Heart left ventricle (tissue), 16 donors: ENCODE data around the gene SNCG. TPM values are rescaled to one million over a fixed set of nuclear protein-coding genes. Genes with fewer than 3 reads are reported as not detected.
"Not testable (repeated sequence)": the region's sequence is repeated elsewhere in the genome, so short reads cannot be mapped to it uniquely, and the experiment has no call there.

ENCODE experiments used
- ATAC-seq, 4 donors: fragments of 200-7000 bp; cut with Tn5 transposase; one replicate each; pipeline ENCODE4 v1.9.1; 2020 to 2022; ENCODE audit warnings: moderate library complexity in 4 of 4, mild to moderate bottlenecking in 3 of 4, moderate number of reproducible peaks in 1 of 4
- DNase-seq, 5 donors: peaks; one replicate each; pipeline ENCODE4 v3.0.0-alpha.2; 2020
- H3K27ac ChIP-seq, 12 donors: fragments of 200-600 bp; sonication (generic) in 4 of 12; one replicate each; pipeline versions ENCODE4 v1.5.0 to v1.8.0; 2016 to 2022; ENCODE audit warnings: mild to moderate bottlenecking in 2 of 12
- H3K27me3 ChIP-seq, 9 donors: fragments of 200-600 bp; sonication (generic) in 2 of 9; one replicate each; pipeline versions ENCODE4 v1.5.1 to v1.8.0; 2016 to 2022; ENCODE audit warnings: mild to moderate bottlenecking in 3 of 9
- H3K36me3 ChIP-seq, 9 donors: fragments of 200-600 bp; sonication (generic) in 2 of 9; one replicate each; pipeline versions ENCODE4 v1.5.0 to v1.8.0; 2018 to 2022; ENCODE audit warnings: mild to moderate bottlenecking in 2 of 9
- H3K4me1 ChIP-seq, 12 donors: fragments of 200-600 bp; sonication (generic) in 4 of 12; one replicate each; pipeline versions ENCODE4 v1.5.0 to v1.8.0; 2016 to 2022; ENCODE audit warnings: mild to moderate bottlenecking in 3 of 12
- H3K4me3 ChIP-seq, 12 donors: fragments of 200-600 bp; sonication (generic) in 4 of 12; one replicate each; pipeline versions ENCODE4 v1.5.0 to v1.8.0; 2017 to 2022; ENCODE audit warnings: mild to moderate bottlenecking in 9 of 12, moderate library complexity in 4 of 12
- H3K9me3 ChIP-seq, 12 donors: fragments of 200-600 bp; sonication (generic) in 4 of 12; one replicate each; pipeline versions ENCODE4 v1.5.0 to v1.8.0; 2016 to 2022; ENCODE audit warnings: mild to moderate bottlenecking in 1 of 12
- CTCF ChIP-seq, 12 donors: fragments of 200-600 bp; sonication (generic) in 4 of 12; IDR thresholded peaks; one replicate each; pipeline versions ENCODE4 v1.5.0 to v1.8.0; 2018 to 2022; ENCODE audit warnings: antibody characterized with exemption in 12 of 12, mild to moderate bottlenecking in 5 of 12
- POLR2A ChIP-seq, 2 donors: fragments of 450-650 bp; IDR thresholded peaks; one replicate each; pipeline ENCODE4 v1.6.1; 2017; ENCODE audit warnings: antibody characterized with exemption in 2 of 2, mild to moderate bottlenecking in 2 of 2, moderate library complexity in 2 of 2
- WGBS, 4 donors: extraction: QIAGEN DNeasy Blood & Tissue Kit in 2 of 4; methylation state at CpG; one replicate each; pipeline versions ENCODE4 v1.1.5 to v1.1.7; 2013 to 2018; 5-methylcytosine and 5-hydroxymethylcytosine counted together
- intact Hi-C, 10 donors: fragments of 100-400 bp; cut with DNase I; formaldehyde crosslinking; loops; one replicate each; pipeline versions ENCODE4 v1.11.1 to v1.14.2; 2022
- polyA plus RNA-seq, 2 donors: library from polyadenylated mRNA; stranded (reverse); fragments of 200-250 nt; gene quantifications; one replicate each; pipeline ENCODE4 v1.2.3, GENCODE V29; 2013
- total RNA-seq, 9 donors: library from RNA; depleted of rRNA in 2 of 9; stranded (reverse); fragments of >200 nt in 2 of 9; fragmentation: NEBNext Ultra II Directional in 3 of 9; extraction: Animal tissue kit (Norgen Biotek cat#: 25700) in 3 of 9; gene quantifications; one replicate each; pipeline versions ENCODE4 v1.1.0 to v1.2.4, GENCODE V29; 2016 to 2023
- donor health status: ischemic (EF 13 %, LVEDD 7.1; RV severe dilation, severe dysfunction).
- donor health status: healthy with polysubstance abuse.
- donor health status: DM: no; HTN: yes; CAD: no.
- donor health status: DM: no; HTN: no; CAD: no.
- donor health status: ischemic (EF 25% LVEDD 6.9; RV normal size, moderate dysfunction).
- donor health status: ischemic (EF 25% LVEDD 5.7; RV mildly dilated, moderate dysfunction).
- donor health status: healthy.
- donor health status: DM: yes; HTN: yes; CAD: no.
- donor health status: ischemic (EF 35%, LVEDD 5.7; RV mildly dilated, moderate dysfunction).
- donor health status: nonischemic (EF 11% LVEDD 7.7; RV severe dilation, severe dysfunction).
- donor health status: DM: yes; HTN: yes; CAD: no.
- donor health status: PGD.
- donor health status: ischemic (EF 29% LVEDD 5.4; RV normal size, mild dysfunction).
- donor health status: nonischemic (EF 23%, LVEDD 6.1; RV moderate dilation, normal function).

SNCG gene
- total and polyA plus RNA-seq, 11 donors = 8.2 to 44.7 (median 18.5) TPM

- no peaks in the 10 kb centered on the region for H3K9me3 ChIP-seq
- H3K27me3 ChIP-seq = no peaks in the 10 kb centered on the region
- intact Hi-C loops = loop anchor here in 2 of 10 donors (10.0 kb wide), 1 partner anchor 118 kb away; the partner anchor contains the start of genes GLUD1 (in 2 of the 2) and SHLD2 (in 2 of the 2)
- WGBS, 4 donors = 91 to 98% (median 97%) methylated on average over 5 of the region's 5 CpGs
- no peak for ATAC-seq
- DNase-seq = no peak
- H3K27ac ChIP-seq = no peak overlapping the region
- H3K4me1 ChIP-seq = peaks cover 0 to 43% (median 27%) of the 10 kb centered on the region in 12 donors
- TF ChIP-seq POLR2A (IDR thresholded peaks at IDR 0.05) (no peak), CTCF (IDR thresholded peaks at IDR 0.05) (no peak)
- no peaks in the 10 kb centered on the region for H3K36me3 ChIP-seq
- H3K4me3 ChIP-seq = no peak overlapping the region
These were observed 18.1 kb downstream of the SNCG start for GRCh38 chr10:86976362-86977056.

DNA sequence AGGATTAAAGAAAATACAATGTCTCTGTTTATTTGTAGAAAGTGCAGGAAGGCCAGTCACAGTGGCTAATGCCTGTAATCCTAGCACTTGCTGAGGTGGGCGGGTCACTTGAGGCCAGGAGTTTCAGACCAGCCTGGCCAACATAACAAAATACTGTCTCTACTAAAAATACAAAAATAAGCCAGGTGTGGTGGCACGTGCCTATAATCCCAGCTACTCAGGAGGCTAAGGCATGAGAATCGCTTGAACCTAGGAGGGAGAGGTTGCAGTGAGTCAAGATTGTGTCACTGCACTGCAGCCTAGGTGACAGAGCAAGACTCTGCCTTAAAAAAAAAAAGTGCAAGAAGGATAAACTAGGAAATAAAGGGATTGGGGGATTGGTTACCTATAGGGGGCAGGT, 20.1 kb downstream of the SNCG start:
- not testable (repeated sequence) for H3K27me3 ChIP-seq, DNase-seq, H3K9me3 ChIP-seq, H3K36me3 ChIP-seq, H3K4me3 ChIP-seq, ATAC-seq
- WGBS, 4 donors = 84 to 89% (median 87%) methylated on average over 3 of the region's 3 CpGs
- peaks cover 0 to 37% (median 21%) of the 10 kb centered on the region in 12 donors for H3K4me1 ChIP-seq
- intact Hi-C loops = loop anchor here in 2 of 10 donors (10.0 kb wide), 1 partner anchor 116 kb away; the partner anchor contains the start of genes GLUD1 (in 2 of the 2) and SHLD2 (in 2 of the 2)
- peak overlapping the region in 10 of 12 donors; percentile 22 to 73 (median 46) for H3K27ac ChIP-seq

DNA sequence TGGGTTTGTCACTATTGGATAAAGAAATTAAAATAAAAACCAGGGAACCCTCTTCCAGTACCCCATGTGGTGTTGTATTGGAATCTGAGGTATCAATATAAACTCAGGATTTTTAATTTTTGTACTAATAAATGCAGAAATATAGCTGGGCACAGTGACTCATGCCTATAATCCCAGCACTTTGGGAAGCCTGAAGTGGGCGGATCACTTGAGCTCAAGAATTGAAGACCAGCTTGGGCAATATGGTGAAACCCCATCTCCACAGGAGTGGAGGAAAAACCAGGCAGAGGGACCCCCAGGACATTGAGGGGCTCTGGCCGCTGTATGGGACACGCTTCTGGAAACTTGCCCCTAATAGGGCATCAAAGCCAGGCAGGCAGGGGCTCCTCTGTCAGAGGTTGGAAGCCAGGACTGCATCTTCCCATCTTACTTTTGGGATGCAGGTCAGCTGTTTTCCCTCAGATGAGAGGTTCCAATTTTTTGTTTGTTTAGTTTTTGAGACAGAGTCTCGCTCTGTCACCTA, 21.0 kb downstream of the SNCG start:
- Histone ChIP-seq H3K4me3 (no peak overlapping the region), H3K9me3 (no peaks in the 10 kb centered on the region), H3K36me3 (no peaks in the 10 kb centered on the region), H3K4me1 (peaks cover 0 to 37% (median 21%) of the 10 kb centered on the region in 12 donors), H3K27me3 (no peaks in the 10 kb centered on the region), H3K27ac (peak overlapping the region; percentile 3 to 88 (median 68))
- ATAC-seq = no peak
- TF ChIP-seq POLR2A (IDR thresholded peaks at IDR 0.05) (no peak), CTCF (IDR thresholded peaks at IDR 0.05) (no peak)
- no peak for DNase-seq
- intact Hi-C loops = loop anchor here in 2 of 10 donors (10.0 kb wide), 1 partner anchor 115 kb away; the partner anchor contains the start of genes GLUD1 (in 2 of the 2) and SHLD2 (in 2 of the 2)
- WGBS, 4 donors = 69 to 95% (median 82%) methylated on average over 4 of the region's 4 CpGs

DNA sequence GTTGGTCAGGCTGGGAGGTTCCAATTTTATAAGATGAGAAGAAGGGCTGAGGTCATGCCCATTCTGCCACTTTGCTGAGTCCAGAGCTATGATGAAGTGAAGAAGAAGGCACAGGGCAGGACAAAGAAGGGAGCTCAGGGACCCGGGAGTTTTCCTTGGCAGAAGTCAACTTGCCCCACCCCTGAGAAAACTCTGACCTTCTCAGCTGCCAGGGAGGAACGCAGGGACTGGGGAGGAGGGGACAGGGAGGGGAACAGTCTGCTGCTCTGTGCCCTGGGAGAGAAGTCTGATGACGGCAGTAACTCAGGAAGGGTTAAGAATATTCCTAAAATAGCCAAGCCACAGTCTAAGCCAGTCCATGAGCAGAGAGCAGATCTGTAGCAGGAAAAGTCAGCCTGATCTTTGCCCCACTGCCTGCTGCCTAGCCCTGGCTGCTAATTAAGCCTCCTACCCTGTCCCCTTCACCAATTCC, 21.6 kb downstream of the SNCG start:
- Histone ChIP-seq H3K27me3 (no peaks in the 10 kb centered on the region), H3K36me3 (no peaks in the 10 kb centered on the region), H3K4me1 (peaks cover 0 to 37% (median 21%) of the 10 kb centered on the region in 12 donors), H3K4me3 (no peak overlapping the region), H3K9me3 (no peaks in the 10 kb centered on the region), H3K27ac (peak overlapping the region; percentile 3 to 88 (median 69))
- intact Hi-C loops = loop anchor here in 2 of 10 donors (10.0 kb wide), 1 partner anchor 115 kb away; the partner anchor contains the start of genes GLUD1 (in 2 of the 2) and SHLD2 (in 2 of the 2)
- TF ChIP-seq CTCF (IDR thresholded peaks at IDR 0.05) = no peak
- peak; percentile 72 to 96 (median 92) for ATAC-seq
- peak; percentile 58 to 83 (median 62) for DNase-seq
- WGBS, 4 donors = 0 to 16% (median 4%) methylated on average over 3 of the region's 3 CpGs

- H3K9me3 ChIP-seq, H3K27me3 ChIP-seq, H3K4me3 ChIP-seq, DNase-seq, H3K36me3 ChIP-seq, intact Hi-C loops: not testable (repeated sequence)
- Histone ChIP-seq H3K4me1 (peaks cover 0 to 37% (median 21%) of the 10 kb centered on the region in 12 donors), H3K27ac (peak overlapping the region in 8 of 12 donors; percentile 67 to 88 (median 74))
- 74 to 77% (median 75%) methylated on average over 6 of the region's 6 CpGs for WGBS, 4 donors
- peak in 3 of 4 donors; percentile 3 to 20 (median 16) for ATAC-seq
These were observed 22.6 kb downstream of the SNCG start for GRCh38 chr10:86981020-86981419.
